Measurements from ENCODE around the gene PLSCR1.

PLSCR1 gene

GRCh38 chr3:146561879-146562278, 17.5 kb upstream of the PLSCR1 start:
- Histone ChIP-seq H3K9ac (no peak overlapping the region), H4K20me1 (ENCODE audit: insufficient read depth) (no peaks in the 10 kb centered on the region), H3K36me3 (ENCODE audit: insufficient read depth) (no peaks in the 10 kb centered on the region), H2AFZ (ENCODE audit: low read depth) (no peak overlapping the region), H3K4me3 (IDR thresholded peaks at IDR 0.05; ENCODE audit: insufficient read depth, low read depth, low read length) (no peak overlapping the region), H3K27me3 (ENCODE audit: insufficient read depth, low read depth) (no peaks in the 10 kb centered on the region), H3K4me2 (peak overlapping the region; percentile 46; the same call in 1 of the 2 replicates), H3K27ac (peak overlapping the region; percentile 23; the same call in 1 of the 2 replicates), H3K4me1 (ENCODE audit: low read depth, poor library complexity, severe bottlenecking) (peaks cover 46% of the 10 kb centered on the region), H3K79me2 (ENCODE audit: insufficient read depth, low read depth) (no peaks in the 10 kb centered on the region)
- no peak for TF ChIP-seq CTCF (conservative IDR thresholded peaks at IDR 0.05; ENCODE audit: low read depth, low read length)

GRCh38 chr3:146561463-146561862, 17.1 kb upstream of the PLSCR1 start:
- no peak overlapping the region for H3K4me3 ChIP-seq (IDR thresholded peaks at IDR 0.05; ENCODE audit: insufficient read depth, low read depth, low read length)
- no peak overlapping the region for H2AFZ ChIP-seq (ENCODE audit: low read depth)
- no peaks in the 10 kb centered on the region for H3K36me3 ChIP-seq (ENCODE audit: insufficient read depth)
- no peaks in the 10 kb centered on the region for H4K20me1 ChIP-seq (ENCODE audit: insufficient read depth)
- peaks cover 42% of the 10 kb centered on the region for H3K4me1 ChIP-seq (ENCODE audit: low read depth, poor library complexity, severe bottlenecking)
- H3K9ac ChIP-seq: no peak overlapping the region
- H3K27me3 ChIP-seq (ENCODE audit: insufficient read depth, low read depth): no peaks in the 10 kb centered on the region
- TF ChIP-seq CTCF (conservative IDR thresholded peaks at IDR 0.05; ENCODE audit: low read depth, low read length): no peak
- H3K27ac ChIP-seq: peak overlapping the region; percentile 23; the same call in 1 of the 2 replicates
- no peaks in the 10 kb centered on the region for H3K79me2 ChIP-seq (ENCODE audit: insufficient read depth, low read depth)
- peak overlapping the region; percentile 46; the same call in 1 of the 2 replicates for H3K4me2 ChIP-seq

- Histone ChIP-seq H2AFZ (ENCODE audit: low read depth) (no peak overlapping the region), H3K9ac (no peak overlapping the region)
Measured at GRCh38 chr3:146560678-146561077, 16.3 kb upstream of the PLSCR1 start.

GRCh38 chr3:146559388-146559787, 15.0 kb upstream of the PLSCR1 start:
- no peaks in the 10 kb centered on the region for H3K36me3 ChIP-seq (ENCODE audit: insufficient read depth)
- no peaks in the 10 kb centered on the region for H3K79me2 ChIP-seq (ENCODE audit: insufficient read depth, low read depth)
- H3K4me3 ChIP-seq (IDR thresholded peaks at IDR 0.05; ENCODE audit: insufficient read depth, low read depth, low read length): no peak overlapping the region
- no peak overlapping the region for H3K9ac ChIP-seq
- H3K27ac ChIP-seq: no peak overlapping the region
- no peaks in the 10 kb centered on the region for H3K27me3 ChIP-seq (ENCODE audit: insufficient read depth, low read depth)
- no peak overlapping the region for H3K4me2 ChIP-seq
- TF ChIP-seq CTCF (conservative IDR thresholded peaks at IDR 0.05; ENCODE audit: low read depth, low read length): no peak
- no peaks in the 10 kb centered on the region for H4K20me1 ChIP-seq (ENCODE audit: insufficient read depth)
- no peak overlapping the region for H2AFZ ChIP-seq (ENCODE audit: low read depth)
- peaks cover 46% of the 10 kb centered on the region for H3K4me1 ChIP-seq (ENCODE audit: low read depth, poor library complexity, severe bottlenecking)

More at GRCh38 chr3:146560678-146561077, 16.3 kb upstream of the PLSCR1 start:
- no peaks in the 10 kb centered on the region for H4K20me1 ChIP-seq (ENCODE audit: insufficient read depth)
- no peak overlapping the region for H3K4me2 ChIP-seq
- no peaks in the 10 kb centered on the region for H3K36me3 ChIP-seq (ENCODE audit: insufficient read depth)
- no peak overlapping the region for H3K4me3 ChIP-seq (IDR thresholded peaks at IDR 0.05; ENCODE audit: insufficient read depth, low read depth, low read length)
- TF ChIP-seq CTCF (conservative IDR thresholded peaks at IDR 0.05; ENCODE audit: low read depth, low read length): no peak
- no peaks in the 10 kb centered on the region for H3K79me2 ChIP-seq (ENCODE audit: insufficient read depth, low read depth)
- H3K27ac ChIP-seq: no peak overlapping the region
- H3K27me3 ChIP-seq (ENCODE audit: insufficient read depth, low read depth): no peaks in the 10 kb centered on the region
- H3K4me1 ChIP-seq (ENCODE audit: low read depth, poor library complexity, severe bottlenecking): peaks cover 41% of the 10 kb centered on the region

Measured in KMS-11 (cell line).